H9 (cell line): ENCODE results near the gene CAMTA1. TPM values are rescaled to one million over a fixed set of nuclear protein-coding genes. Genes with fewer than 3 reads are reported as not detected.

ENCODE experiments used
- DNase-seq: peaks from one replicate; pipeline ENCODE4 v3.0.0-alpha.2; 2017
- H2AFZ ChIP-seq: one replicate; pipeline ENCODE4 v1.6.1; 2013; ENCODE audit warnings: mild to moderate bottlenecking, low read length, control low read depth, moderate library complexity
- H2AK5ac ChIP-seq: 2 replicates; pipeline ENCODE4 v1.6.1; 2013; ENCODE audit warnings: low read length, control low read depth, mixed read lengths; ENCODE audit not compliant: insufficient read length
- H2BK120ac ChIP-seq: one replicate; pipeline ENCODE4 v1.6.1; 2013; ENCODE audit warnings: low read depth, mild to moderate bottlenecking, low read length, control low read depth, inconsistent platforms; ENCODE audit not compliant: poor library complexity, severe bottlenecking
- H2BK12ac ChIP-seq: 2 replicates; pipeline ENCODE4 v1.6.1; 2013; ENCODE audit warnings: low read length, control low read depth, mixed read lengths, low read depth; ENCODE audit not compliant: insufficient read length
- H2BK15ac ChIP-seq: 2 replicates; pipeline ENCODE4 v1.6.1; 2013; ENCODE audit warnings: low read depth, low read length, control low read depth
- H2BK20ac ChIP-seq: one replicate; pipeline ENCODE4 v1.6.1; 2013; ENCODE audit warnings: low read depth, mild to moderate bottlenecking, low read length, control low read depth, inconsistent platforms; ENCODE audit not compliant: poor library complexity, severe bottlenecking
- H2BK5ac ChIP-seq: 2 replicates; pipeline ENCODE4 v1.6.1; 2013; ENCODE audit warnings: low read length, control low read depth, mixed read lengths; ENCODE audit not compliant: insufficient read length
- H3K14ac ChIP-seq: 2 replicates; pipeline ENCODE4 v1.6.1; 2013; ENCODE audit warnings: low read length, control low read depth; ENCODE audit not compliant: insufficient read depth
- H3K18ac ChIP-seq: 2 replicates; pipeline ENCODE4 v1.6.1; 2013; ENCODE audit warnings: low read depth, mild to moderate bottlenecking, mixed read lengths, low read length, control low read depth; ENCODE audit not compliant: insufficient read length
- H3K23ac ChIP-seq: 2 replicates; pipeline ENCODE4 v1.6.1; 2013; ENCODE audit warnings: low read length, control low read depth, mixed read lengths, low read depth; ENCODE audit not compliant: insufficient read length
- H3K23me2 ChIP-seq: 2 replicates; pipeline ENCODE4 v1.6.1; 2013; ENCODE audit warnings: low read depth, mild to moderate bottlenecking, mixed read lengths, low read length, control low read depth; ENCODE audit not compliant: insufficient read length, poor library complexity, severe bottlenecking
- H3K27ac ChIP-seq: 2 replicates; pipeline ENCODE4 v1.5.1; 2013; ENCODE audit warnings: low read length, control low read depth, mixed read lengths, low read depth; ENCODE audit not compliant: insufficient read length
- H3K27me3 ChIP-seq: 2 replicates; pipeline ENCODE4 v1.6.1; 2013; ENCODE audit warnings: low read length, control low read depth, inconsistent platforms; ENCODE audit not compliant: insufficient read depth
- H3K4ac ChIP-seq: 2 replicates; pipeline ENCODE4 v1.6.1; 2013; ENCODE audit warnings: low read depth, mild to moderate bottlenecking, control low read depth, inconsistent platforms, low read length, moderate library complexity
- H3K4me1 ChIP-seq: 2 replicates; pipeline ENCODE4 v1.6.1; 2013; ENCODE audit warnings: low read length, control low read depth, inconsistent platforms; ENCODE audit not compliant: insufficient read depth
- H3K4me2 ChIP-seq: 2 replicates; pipeline ENCODE4 v1.6.1; 2013; ENCODE audit warnings: low read length, control low read depth, mixed read lengths; ENCODE audit not compliant: insufficient read length, insufficient read depth
- H3K56ac ChIP-seq: 2 replicates; pipeline ENCODE4 v1.6.1; 2013; ENCODE audit warnings: low read depth, mild to moderate bottlenecking, mixed read lengths, low read length, control low read depth; ENCODE audit not compliant: insufficient read length
- H3K79me1 ChIP-seq: 2 replicates; pipeline ENCODE4 v1.6.1; 2013; ENCODE audit warnings: low read depth, mild to moderate bottlenecking, moderate library complexity, low read length, control low read depth, inconsistent platforms; ENCODE audit not compliant: insufficient read depth, poor library complexity, severe bottlenecking
- H3K79me2 ChIP-seq: 2 replicates; pipeline ENCODE4 v1.6.1; 2013; ENCODE audit warnings: low read length, control low read depth, inconsistent platforms; ENCODE audit not compliant: insufficient read depth
- H3K9ac ChIP-seq: 2 replicates; pipeline ENCODE4 v1.6.1; 2013; ENCODE audit warnings: low read length, control low read depth, mixed read lengths; ENCODE audit not compliant: insufficient read length; ENCODE audit errors: extremely low read depth
- H3K9me3 ChIP-seq: one replicate; pipeline ENCODE4 v1.6.1; 2013; ENCODE audit warnings: low read depth, low read length, inconsistent platforms; ENCODE audit not compliant: control insufficient read depth
- H3T11ph ChIP-seq: one replicate; pipeline ENCODE4 v1.6.1; 2013; ENCODE audit warnings: mild to moderate bottlenecking, low read length, control low read depth, inconsistent platforms
- H4K20me1 ChIP-seq: one replicate; pipeline ENCODE4 v1.6.1; 2013; ENCODE audit not compliant: control insufficient read depth, insufficient read length, insufficient read depth
- H4K5ac ChIP-seq: 2 replicates; pipeline ENCODE4 v1.6.1; 2013; ENCODE audit warnings: low read depth, mild to moderate bottlenecking, mixed read lengths, low read length, control low read depth; ENCODE audit not compliant: insufficient read length
- H4K8ac ChIP-seq: replicated peaks from 2 replicates; pipeline ENCODE4 v1.6.1; 2013; ENCODE audit warnings: low read length, control low read depth, mixed read lengths, low read depth; ENCODE audit not compliant: insufficient read length
- H4K91ac ChIP-seq: 2 replicates; pipeline ENCODE4 v1.6.1; 2013; ENCODE audit warnings: low read depth, mild to moderate bottlenecking, moderate library complexity, mixed read lengths, low read length, control low read depth; ENCODE audit not compliant: insufficient read length
- H3K27ac Mint-ChIP-seq, 3 experiments: 2 replicates in 2 of 3; 3 replicates in 1 of 3; pipeline ENCODE4 v1.8.0; 2020 to 2021; ENCODE audit warnings: mixed read lengths in 3 of 3, mild to moderate bottlenecking in 1 of 3, moderate library complexity in 1 of 3
- H3K27me3 Mint-ChIP-seq: 2 replicates; pipeline ENCODE4 v1.8.0; 2021; ENCODE audit warnings: low read depth, mild to moderate bottlenecking, moderate library complexity, mixed read lengths
- H3K36me3 Mint-ChIP-seq, 3 experiments: 2 replicates in 2 of 3; 3 replicates in 1 of 3; pipeline ENCODE4 v1.8.0; 2020 to 2021; ENCODE audit warnings: low read depth in 3 of 3, mixed read lengths in 3 of 3; ENCODE audit not compliant: insufficient read depth in 1 of 3
- H3K4me1 Mint-ChIP-seq, 2 experiments: 2 replicates each; pipeline ENCODE4 v1.8.0; 2020; ENCODE audit warnings: mixed read lengths in 2 of 2
- H3K4me3 Mint-ChIP-seq, 2 experiments: 2 replicates in 1 of 2; 3 replicates in 1 of 2; pipeline ENCODE4 v1.8.0; 2020 to 2021; ENCODE audit warnings: mild to moderate bottlenecking in 2 of 2, mixed read lengths in 2 of 2, moderate library complexity in 1 of 2
- H3K9me3 Mint-ChIP-seq, 2 experiments: 2 replicates in 1 of 2; 3 replicates in 1 of 2; pipeline ENCODE4 v1.8.0; 2020; ENCODE audit warnings: mild to moderate bottlenecking in 2 of 2, mixed read lengths in 2 of 2, moderate library complexity in 1 of 2
- CTCF ChIP-seq: fragments of 200-600 bp; sonication (generic); conservative IDR thresholded peaks from 3 replicates; pipeline ENCODE4 v1.8.0; 2021; ENCODE audit warnings: antibody characterized with exemption, mild to moderate bottlenecking
- WGBS: extraction: QIAGEN DNeasy Blood & Tissue Kit; methylation state at CpG from one replicate; pipeline ENCODE4 v1.1.7; 2013; ENCODE audit warnings: missing lambda C conversion rate, low lambda C conversion rate, mixed read lengths; ENCODE audit not compliant: insufficient read length; ENCODE audit errors: extremely low coverage; 5-methylcytosine and 5-hydroxymethylcytosine counted together
- total RNA-seq: library from RNA; stranded (reverse); gene quantifications from 2 replicates; pipeline ENCODE4 v1.2.1, GENCODE V29; 2021

CAMTA1 gene
- total RNA-seq, 1 experiment from 2014 or later, result 115 TPM

GRCh38 chr1:7795406-7795805 is 1010.2 kb downstream of the CAMTA1 start:
- no peak overlapping the region for H4K91ac ChIP-seq
- no peak overlapping the region for H3K18ac ChIP-seq
- H2AFZ ChIP-seq, result no peak overlapping the region
- H2BK12ac ChIP-seq, result no peak overlapping the region
- no peak overlapping the region for H3K23ac ChIP-seq
- WGBS, result no CpG with 5 or more reads among the region's 12 CpGs
- no peak overlapping the region for H2AK5ac ChIP-seq
- H4K5ac ChIP-seq, result no peak overlapping the region
- no peaks in the 10 kb centered on the region for H3K23me2 ChIP-seq
- H3K79me1 ChIP-seq, result no peaks in the 10 kb centered on the region
- peaks cover 34 to 48% (median 42%) of the 10 kb centered on the region in 3 experiments for H3K36me3 Mint-ChIP-seq
- H3K9me3 ChIP-seq, result peaks cover 11% of the 10 kb centered on the region
- no peak overlapping the region for H3K27ac Mint-ChIP-seq
- no peak overlapping the region for H3K4ac ChIP-seq
- no peak for TF ChIP-seq CTCF
- no peak overlapping the region for H4K8ac ChIP-seq
- H3K56ac ChIP-seq, result no peak overlapping the region
- no peak overlapping the region for H2BK15ac ChIP-seq
- peaks cover 16 to 17% of the 10 kb centered on the region in 2 experiments for H3K9me3 Mint-ChIP-seq
- H3K4me2 ChIP-seq, result no peak overlapping the region
- no peaks in the 10 kb centered on the region for H3K4me1 Mint-ChIP-seq
- no peaks in the 10 kb centered on the region for H3K79me2 ChIP-seq
- H3K4me1 ChIP-seq, result no peaks in the 10 kb centered on the region
- no peak overlapping the region for H2BK120ac ChIP-seq
- H4K20me1 ChIP-seq, result no peaks in the 10 kb centered on the region
- H2BK20ac ChIP-seq, result no peak overlapping the region
- no peaks in the 10 kb centered on the region for H3K27me3 ChIP-seq
- no peak overlapping the region for H3K9ac ChIP-seq
- H3K14ac ChIP-seq, result no peak overlapping the region
- no peak overlapping the region for H3T11ph ChIP-seq
- no peak overlapping the region for H2BK5ac ChIP-seq
- H3K27me3 Mint-ChIP-seq, result peaks cover 2% of the 10 kb centered on the region; the same call in 1 of the 2 replicates
- no peak overlapping the region for H3K27ac ChIP-seq
- DNase-seq, result no peak
- H3K4me3 Mint-ChIP-seq, result no peak overlapping the region
